Type B pancreatic cell (in vitro differentiated cells): ENCODE data around the gene PAK5. TPM values are rescaled to one million over a fixed set of nuclear protein-coding genes. Genes with fewer than 3 reads are reported as not detected.

Experiments used
- DNase-seq: peaks from one replicate; pipeline ENCODE4 v3.0.0; 2021; ENCODE audit warnings: mixed read lengths; ENCODE audit not compliant: unreplicated experiment; ENCODE audit errors: extremely low spot score
- H3K27ac Mint-ChIP-seq: 2 replicates; pipeline ENCODE4 v1.8.0; 2021; ENCODE audit warnings: mild to moderate bottlenecking, mixed read lengths
- H3K27me3 Mint-ChIP-seq: 2 replicates; pipeline ENCODE4 v1.8.0; 2021; ENCODE audit warnings: mixed read lengths
- H3K36me3 Mint-ChIP-seq: 2 replicates; pipeline ENCODE4 v1.8.0; 2021; ENCODE audit warnings: mixed read lengths
- H3K4me1 Mint-ChIP-seq: one replicate; pipeline ENCODE4 v1.8.0; 2021; ENCODE audit warnings: mixed read lengths; ENCODE audit not compliant: unreplicated experiment
- H3K4me3 Mint-ChIP-seq: 2 replicates; pipeline ENCODE4 v1.8.0; 2021; ENCODE audit warnings: mild to moderate bottlenecking, mixed read lengths
- H3K9me3 Mint-ChIP-seq: 2 replicates; pipeline ENCODE4 v1.8.0; 2021; ENCODE audit warnings: mixed read lengths
- total RNA-seq: library from RNA; stranded (reverse); gene quantifications from 2 replicates; pipeline ENCODE4 v1.2.1, GENCODE V29; 2021; ENCODE audit warnings: low replicate concordance
- TF ChIP-seq, protein P1 (sequence below): fragments of 200-600 bp; sonication (generic); conservative IDR thresholded peaks from 2 replicates; pipeline ENCODE4 v1.5.0; 2021; ENCODE audit warnings: antibody characterized with exemption, mild to moderate bottlenecking

The PAK5 gene
- total RNA-seq, 1 donor from 2014 or later = 1.8 TPM

DNA sequence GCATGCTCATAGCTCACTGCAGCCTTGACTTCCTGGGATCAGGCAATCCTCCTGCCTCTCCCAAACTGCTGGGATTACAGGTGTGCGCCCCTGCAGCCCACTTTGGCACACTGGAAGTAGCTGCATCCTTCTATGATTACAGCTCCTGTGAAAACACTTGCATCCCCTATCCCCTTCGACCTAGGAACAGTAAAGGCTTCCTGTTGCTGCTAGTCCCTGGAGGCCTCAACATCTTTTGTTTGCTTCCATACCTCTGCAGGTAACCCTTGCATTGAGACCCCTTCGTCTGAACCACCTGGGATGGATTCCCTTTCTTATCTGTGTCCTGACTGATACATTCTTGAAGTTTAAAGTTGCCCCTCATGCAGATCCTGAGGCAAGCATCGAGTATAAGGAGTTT, 152.4 kb downstream of the PAK5 start:
- TF ChIP-seq, protein P1, sequence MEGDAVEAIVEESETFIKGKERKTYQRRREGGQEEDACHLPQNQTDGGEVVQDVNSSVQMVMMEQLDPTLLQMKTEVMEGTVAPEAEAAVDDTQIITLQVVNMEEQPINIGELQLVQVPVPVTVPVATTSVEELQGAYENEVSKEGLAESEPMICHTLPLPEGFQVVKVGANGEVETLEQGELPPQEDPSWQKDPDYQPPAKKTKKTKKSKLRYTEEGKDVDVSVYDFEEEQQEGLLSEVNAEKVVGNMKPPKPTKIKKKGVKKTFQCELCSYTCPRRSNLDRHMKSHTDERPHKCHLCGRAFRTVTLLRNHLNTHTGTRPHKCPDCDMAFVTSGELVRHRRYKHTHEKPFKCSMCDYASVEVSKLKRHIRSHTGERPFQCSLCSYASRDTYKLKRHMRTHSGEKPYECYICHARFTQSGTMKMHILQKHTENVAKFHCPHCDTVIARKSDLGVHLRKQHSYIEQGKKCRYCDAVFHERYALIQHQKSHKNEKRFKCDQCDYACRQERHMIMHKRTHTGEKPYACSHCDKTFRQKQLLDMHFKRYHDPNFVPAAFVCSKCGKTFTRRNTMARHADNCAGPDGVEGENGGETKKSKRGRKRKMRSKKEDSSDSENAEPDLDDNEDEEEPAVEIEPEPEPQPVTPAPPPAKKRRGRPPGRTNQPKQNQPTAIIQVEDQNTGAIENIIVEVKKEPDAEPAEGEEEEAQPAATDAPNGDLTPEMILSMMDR = no peak
- peaks cover 6% of the 10 kb centered on the region for H3K27me3 Mint-ChIP-seq
- no peak for DNase-seq
- H3K27ac Mint-ChIP-seq = no peak overlapping the region
- H3K4me1 Mint-ChIP-seq = no peaks in the 10 kb centered on the region
- no peaks in the 10 kb centered on the region for H3K9me3 Mint-ChIP-seq
- H3K36me3 Mint-ChIP-seq = no peaks in the 10 kb centered on the region
- no peak overlapping the region for H3K4me3 Mint-ChIP-seq

DNA sequence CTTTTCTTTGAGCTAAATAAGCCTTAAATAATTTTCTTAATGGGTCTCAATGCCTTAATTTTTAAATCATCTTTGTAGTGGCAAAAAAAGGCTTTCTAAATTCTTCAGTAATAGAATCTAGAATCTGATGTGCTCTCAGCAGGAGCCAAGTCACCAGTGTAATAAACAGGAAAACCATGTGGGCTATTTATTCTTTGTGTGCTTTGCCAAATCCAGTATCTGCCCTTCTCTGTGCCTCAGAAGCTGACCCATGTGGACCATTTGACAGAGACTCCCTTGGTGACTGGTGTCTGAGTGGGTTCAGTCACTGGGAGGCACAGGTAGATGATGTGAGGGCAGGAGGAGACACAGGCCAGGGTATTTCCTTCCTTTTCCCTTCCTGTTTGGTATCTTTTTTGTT, 152.9 kb downstream of the PAK5 start:
- DNase-seq = no peak
- TF ChIP-seq, protein P1 = no peak
- H3K4me1 Mint-ChIP-seq = no peaks in the 10 kb centered on the region
- H3K9me3 Mint-ChIP-seq = no peaks in the 10 kb centered on the region
- peaks cover 6% of the 10 kb centered on the region for H3K27me3 Mint-ChIP-seq
- no peak overlapping the region for H3K27ac Mint-ChIP-seq
- H3K36me3 Mint-ChIP-seq = no peaks in the 10 kb centered on the region
- no peak overlapping the region for H3K4me3 Mint-ChIP-seq

- no peak overlapping the region for H3K4me3 Mint-ChIP-seq
- no peaks in the 10 kb centered on the region for H3K9me3 Mint-ChIP-seq
- DNase-seq = no peak
- TF ChIP-seq, protein P1 = no peak
- peaks cover 6% of the 10 kb centered on the region for H3K27me3 Mint-ChIP-seq
- no peaks in the 10 kb centered on the region for H3K4me1 Mint-ChIP-seq
- no peak overlapping the region for H3K27ac Mint-ChIP-seq
- no peaks in the 10 kb centered on the region for H3K36me3 Mint-ChIP-seq
Observed at GRCh38 chr20:9685011-9685410, 153.9 kb downstream of the PAK5 start.

GRCh38 chr20:9677100-9677623, 161.7 kb downstream of the PAK5 start:
- H3K27ac Mint-ChIP-seq = no peak overlapping the region
- H3K36me3 Mint-ChIP-seq = no peaks in the 10 kb centered on the region
- H3K9me3 Mint-ChIP-seq = no peaks in the 10 kb centered on the region

GRCh38 chr20:9672981-9673380, 165.9 kb downstream of the PAK5 start:
- TF ChIP-seq, protein P1 = no peak
- H3K9me3 Mint-ChIP-seq = no peaks in the 10 kb centered on the region
- DNase-seq = no peak
- H3K4me1 Mint-ChIP-seq = no peaks in the 10 kb centered on the region
- peaks cover 3% of the 10 kb centered on the region for H3K27me3 Mint-ChIP-seq
- H3K36me3 Mint-ChIP-seq = no peaks in the 10 kb centered on the region
- no peak overlapping the region for H3K4me3 Mint-ChIP-seq
- no peak overlapping the region for H3K27ac Mint-ChIP-seq

More at GRCh38 chr20:9677100-9677623, 161.7 kb downstream of the PAK5 start:
- peaks cover 3% of the 10 kb centered on the region for H3K27me3 Mint-ChIP-seq
- no peaks in the 10 kb centered on the region for H3K4me1 Mint-ChIP-seq
- no peak overlapping the region for H3K4me3 Mint-ChIP-seq
- no peak for DNase-seq
- TF ChIP-seq, protein P1 = no peak

- Mint-ChIP-seq H3K9me3 (no peaks in the 10 kb centered on the region), H3K27ac (no peak overlapping the region), H3K27me3 (peaks cover 3% of the 10 kb centered on the region), H3K4me1 (no peaks in the 10 kb centered on the region), H3K4me3 (no peak overlapping the region), H3K36me3 (no peaks in the 10 kb centered on the region)
- DNase-seq = no peak
- TF ChIP-seq, protein P1 = no peak
Observed at GRCh38 chr20:9672027-9672426, 166.8 kb downstream of the PAK5 start.
